GM19238 (cell line): ENCODE data around the gene AP5Z1.
A peak's percentile ranks its signal among the peaks of the same experiment; 100 is the strongest.

Source experiments
- DNase-seq: peaks from one replicate; pipeline ENCODE4 v3.0.0; 2011; ENCODE audit warnings: low spot score; ENCODE audit not compliant: insufficient read length

Gene AP5Z1

DNA sequence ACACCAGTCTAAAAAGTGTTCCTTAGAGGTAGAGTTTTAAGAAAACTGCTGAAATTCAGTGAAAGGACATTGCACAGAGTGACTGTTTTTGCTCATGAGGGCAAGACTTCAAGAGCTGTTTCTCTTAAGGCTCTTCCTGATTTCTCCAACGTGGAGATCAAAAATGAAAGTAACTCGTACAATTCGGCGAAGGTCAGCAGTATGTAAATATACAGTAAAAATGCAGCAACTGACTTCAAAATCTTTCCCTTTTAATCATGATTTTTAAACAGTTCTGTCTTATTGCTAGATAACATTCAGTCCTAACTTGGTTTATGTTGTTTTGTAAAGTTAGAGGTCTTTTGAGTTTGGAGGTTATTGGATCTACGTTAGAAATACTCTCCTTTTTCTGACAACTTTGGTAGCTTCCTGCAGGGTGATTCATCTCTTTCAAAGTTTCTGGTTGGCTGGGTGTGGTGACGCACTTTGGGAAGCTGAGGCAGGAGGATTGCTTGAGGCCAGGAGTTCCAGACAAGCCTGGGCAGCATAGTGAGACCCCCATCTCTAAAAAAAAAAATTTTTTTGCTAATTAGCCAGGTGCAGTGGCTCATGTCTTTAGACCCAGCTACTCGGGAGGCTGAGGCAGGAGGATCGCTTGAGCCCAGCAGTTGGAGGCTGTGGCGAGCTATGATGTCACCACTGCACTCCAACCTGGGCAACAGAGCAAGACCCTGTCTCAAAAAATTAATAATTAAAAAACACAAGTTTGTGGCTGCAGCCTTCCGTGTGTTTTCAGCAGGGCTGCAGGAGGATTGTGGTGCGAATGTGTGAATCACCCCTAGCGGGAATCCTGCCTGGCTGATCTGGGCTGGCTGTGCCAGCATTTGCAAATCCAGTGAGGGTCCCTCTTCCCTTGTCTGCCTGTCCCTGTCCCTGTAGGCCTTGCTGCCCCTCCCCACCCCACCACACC, 29.2 kb upstream of the AP5Z1 start:
- no peak for DNase-seq

GRCh38 chr7:4747013-4747412, 28.4 kb upstream of the AP5Z1 start:
- DNase-seq, result no peak

- DNase-seq, result no peak
Observed at GRCh38 chr7:4747746-4748145, 27.7 kb upstream of the AP5Z1 start.

- DNase-seq, result no peak
Observed at GRCh38 chr7:4748231-4748681, 27.2 kb upstream of the AP5Z1 start.

DNA sequence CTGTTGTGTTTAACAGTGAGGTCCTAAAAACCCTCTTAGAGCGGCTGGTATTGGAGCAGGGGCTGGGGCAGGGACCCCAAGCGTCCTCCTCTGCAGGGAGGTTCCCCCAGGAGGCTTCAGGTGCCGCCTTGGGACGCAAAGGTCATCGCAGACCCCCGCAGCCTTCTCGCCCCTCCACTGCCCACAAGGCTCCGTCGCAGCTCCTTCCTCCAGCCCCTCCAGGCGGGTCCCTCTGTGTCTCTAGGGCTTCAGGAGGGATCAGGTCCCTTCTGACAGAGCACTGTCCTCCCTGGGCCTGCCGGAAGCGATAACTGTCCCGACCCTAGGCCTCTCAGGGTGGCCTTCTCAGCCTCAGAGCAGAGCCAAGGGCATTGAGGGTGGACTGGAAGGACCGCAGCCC, 26.1 kb upstream of the AP5Z1 start:
- DNase-seq, result no peak

GRCh38 chr7:4749798-4750197, 25.6 kb upstream of the AP5Z1 start:
- DNase-seq, result no peak

DNA sequence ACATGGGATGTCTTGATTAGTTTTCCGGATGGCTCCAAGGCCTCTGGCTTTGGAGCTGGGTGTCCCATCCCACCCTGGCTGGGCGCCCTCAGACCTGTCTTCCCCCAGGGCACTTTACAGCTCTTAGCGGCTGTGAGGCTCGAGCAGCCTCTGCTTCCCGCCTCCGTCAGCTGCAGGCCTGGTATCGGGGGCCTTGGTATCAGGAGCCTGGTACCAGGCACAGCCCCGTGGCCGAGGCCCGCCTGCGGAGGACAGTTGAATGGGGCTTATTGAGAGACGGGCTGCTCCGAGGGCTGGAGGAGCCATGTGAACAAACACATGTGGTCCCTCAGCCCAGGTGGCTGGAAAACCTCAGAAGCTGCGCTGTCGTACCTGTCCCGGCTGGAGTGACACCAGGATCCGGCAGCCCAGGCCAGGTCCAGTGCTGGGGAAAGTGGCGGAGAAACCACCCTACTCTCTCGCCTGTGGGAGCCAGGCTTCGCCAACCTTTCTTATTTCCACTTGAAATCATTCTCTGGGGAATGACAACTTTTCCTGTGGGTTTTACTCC, 23.9 kb upstream of the AP5Z1 start:
- no peak for DNase-seq

DNA sequence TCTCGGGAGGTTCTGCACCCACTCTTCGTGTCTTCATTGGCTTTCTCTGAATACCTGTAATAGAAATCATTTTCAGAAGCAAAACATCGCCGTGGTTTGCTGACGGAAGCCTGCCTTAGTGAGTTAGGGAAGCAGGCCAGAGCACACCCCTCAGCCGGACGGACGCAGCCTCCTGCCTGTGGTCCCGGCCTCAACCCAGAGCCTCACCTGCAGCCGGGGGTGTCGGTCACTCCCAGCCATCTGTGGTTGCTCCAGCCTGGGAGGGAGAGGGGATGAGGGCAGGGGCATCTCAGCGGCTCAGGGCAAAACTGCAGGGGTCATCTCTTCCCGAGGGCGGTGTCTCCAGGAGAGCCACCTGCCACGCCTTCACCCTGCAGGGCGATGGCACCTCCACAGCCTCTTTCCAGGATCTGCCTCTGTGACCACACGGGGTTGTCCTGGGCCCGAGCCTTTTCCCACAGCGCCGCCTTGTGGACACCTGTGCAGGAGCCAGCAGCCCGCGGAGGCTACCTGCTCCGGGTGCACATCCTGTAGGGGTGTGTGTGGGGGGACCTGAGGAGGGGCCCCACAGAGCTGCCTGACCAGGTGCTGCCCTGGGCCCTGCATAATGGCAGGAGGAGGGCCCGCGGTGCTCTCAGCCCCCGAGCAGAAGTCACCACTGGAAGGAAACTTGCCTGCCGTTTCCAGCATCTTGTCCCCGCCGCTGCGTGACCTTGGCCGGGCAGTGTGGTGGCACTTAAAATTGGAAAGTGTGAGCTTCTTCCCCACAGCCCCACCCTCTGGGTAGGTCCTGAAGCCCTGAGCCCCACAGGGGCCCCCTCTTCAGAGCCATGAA, 21.6 kb upstream of the AP5Z1 start:
- peak; percentile 83 for DNase-seq

- no peak for DNase-seq
Observed at GRCh38 chr7:4754433-4755010, 20.9 kb upstream of the AP5Z1 start.

GRCh38 chr7:4755045-4755444, 20.4 kb upstream of the AP5Z1 start:
- no peak for DNase-seq

- no peak for DNase-seq
Observed at GRCh38 chr7:4758111-4758510, 17.3 kb upstream of the AP5Z1 start.

DNA sequence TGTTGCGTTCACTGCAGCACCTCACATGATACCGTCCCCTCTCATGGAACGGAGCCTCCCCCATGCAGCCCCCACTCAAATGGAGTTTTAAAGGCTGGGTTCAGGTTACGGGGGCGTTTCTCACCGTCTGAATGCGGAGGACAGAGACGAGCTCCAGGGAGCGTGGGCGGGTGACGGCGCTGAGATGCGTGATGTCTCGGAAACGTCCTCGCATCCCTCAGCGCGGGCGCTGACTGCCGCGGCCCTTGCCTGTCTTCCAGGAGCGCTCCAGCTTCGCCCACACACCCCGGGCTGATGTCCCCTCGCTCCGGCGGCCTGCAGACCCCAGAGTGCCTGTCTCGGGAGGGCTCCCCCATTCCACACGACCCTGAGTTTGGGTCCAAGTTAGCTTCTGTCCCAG, 16.6 kb upstream of the AP5Z1 start:
- no peak for DNase-seq

DNA sequence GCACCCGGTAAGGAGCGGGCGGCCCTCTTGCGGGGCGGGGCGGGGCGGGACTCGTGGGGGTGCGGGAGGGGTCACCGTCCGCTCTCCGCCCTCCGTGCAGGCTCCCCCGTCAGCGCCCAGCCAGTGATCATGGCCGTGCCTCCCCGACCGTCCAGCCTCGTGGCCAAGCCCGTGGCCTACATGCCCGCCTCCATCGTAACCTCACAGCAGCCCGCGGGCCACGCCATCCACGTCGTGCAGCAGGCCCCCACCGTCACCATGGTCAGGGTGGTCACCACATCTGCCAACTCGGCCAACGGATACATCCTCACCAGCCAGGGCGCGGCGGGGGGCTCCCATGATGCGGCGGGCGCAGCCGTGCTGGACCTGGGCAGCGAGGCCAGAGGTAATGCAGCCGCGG, 16.2 kb upstream of the AP5Z1 start:
- DNase-seq, result no peak

- no peak for DNase-seq
Observed at GRCh38 chr7:4760952-4761351, 14.5 kb upstream of the AP5Z1 start.

- no peak for DNase-seq
Observed at GRCh38 chr7:4762121-4763055, 13.0 kb upstream of the AP5Z1 start.

GRCh38 chr7:4763091-4763793, 12.2 kb upstream of the AP5Z1 start:
- no peak for DNase-seq

DNA sequence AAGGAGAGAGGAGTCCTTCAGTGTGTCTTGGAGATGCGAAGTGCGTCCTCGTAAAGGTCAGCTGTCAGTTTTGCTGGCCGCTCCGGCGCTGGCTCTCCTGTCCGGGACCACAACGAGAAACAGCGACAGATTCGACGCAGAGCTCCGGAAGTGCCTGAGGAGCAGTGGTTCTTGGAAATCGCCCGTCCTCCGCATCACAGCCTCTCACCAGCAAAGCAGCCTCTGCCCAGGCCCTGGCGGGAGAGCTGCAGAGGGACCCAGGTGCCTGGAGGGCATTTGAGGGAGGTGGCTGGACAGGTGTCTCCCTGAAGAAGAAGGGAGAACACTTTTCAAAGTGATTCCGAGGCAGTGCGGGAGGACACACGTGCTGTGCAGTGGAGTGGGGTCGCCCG, 11.6 kb upstream of the AP5Z1 start:
- DNase-seq, result no peak

DNA sequence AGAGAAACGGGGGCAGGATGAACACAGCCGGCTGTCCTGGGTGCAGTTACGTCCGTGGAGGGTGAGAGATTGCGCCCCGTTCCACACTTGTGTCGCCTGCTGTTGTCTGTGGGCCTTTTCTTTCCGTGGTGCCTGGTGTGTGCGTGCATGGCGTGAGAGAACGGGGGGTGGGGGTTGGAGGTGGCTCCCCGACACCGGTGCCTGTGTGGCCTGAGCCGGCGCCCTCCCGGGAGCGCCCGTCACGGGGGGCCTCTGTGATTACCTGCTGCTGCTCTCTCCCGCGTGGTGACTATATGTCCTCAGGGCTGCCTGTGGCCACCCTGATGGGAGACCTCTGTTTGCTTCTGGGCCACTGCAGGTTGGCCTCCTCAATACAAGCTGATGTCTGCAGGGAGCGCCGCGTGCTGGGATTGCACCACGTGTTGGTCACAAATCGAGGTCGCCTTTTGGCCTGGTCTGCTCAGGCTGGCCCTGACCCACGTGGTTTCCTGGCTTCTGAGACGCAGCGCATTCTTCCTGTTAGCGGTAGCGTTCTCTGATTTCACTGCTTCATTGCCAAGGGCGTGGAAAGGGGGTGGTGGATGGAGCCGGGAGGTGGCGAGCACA, 10.9 kb upstream of the AP5Z1 start:
- no peak for DNase-seq

- no peak for DNase-seq
Observed at GRCh38 chr7:4765776-4766490, 9.5 kb upstream of the AP5Z1 start.
